GM19452 (cell line): ENCODE results near the gene ZNF418.

Experiments
- ATAC-seq: cut with Tn5 transposase; IDR thresholded peaks from one replicate; pipeline ENCODE4 v1.9.1; 2021; ENCODE audit not compliant: unreplicated experiment

ZNF418 gene

GRCh38 chr19:57934820-57935665, at the start of gene ZNF418:
ZNF418 (minus strand) TSS chr19:57935402; CDS start chr19:57933822, 1,580 bp downstream.
- ATAC-seq: no peak

- ATAC-seq: no peak
These were observed 43.5 kb upstream of the ZNF418 start for GRCh38 chr19:57978586-57979289.

GRCh38 chr19:57974434-57974833, 39.2 kb upstream of the ZNF418 start, which contains the start of gene C19orf18:
C19orf18 (minus strand) TSS chr19:57974534; CDS start chr19:57974432, 102 bp downstream.
- ATAC-seq: no peak

- no peak for ATAC-seq
These were observed 29.6 kb upstream of the ZNF418 start for GRCh38 chr19:57964761-57965160.

GRCh38 chr19:57961785-57962184, 26.6 kb upstream of the ZNF418 start:
- no peak for ATAC-seq

- no peak for ATAC-seq
These were observed 19.8 kb upstream of the ZNF418 start for GRCh38 chr19:57954996-57955395.

GRCh38 chr19:57949702-57950101, 14.5 kb upstream of the ZNF418 start:
- no peak for ATAC-seq

- ATAC-seq: no peak
These were observed 14.1 kb upstream of the ZNF418 start for GRCh38 chr19:57949296-57949695.

- ATAC-seq: peak; percentile 88
These were observed 12.4 kb upstream of the ZNF418 start, which contains the start of gene ZNF256 for GRCh38 chr19:57947419-57948134. ZNF256 (minus strand) TSS chr19:57947706; CDS start chr19:57947474, 232 bp downstream.

GRCh38 chr19:57947088-57947418, 11.9 kb upstream of the ZNF418 start:
- ATAC-seq: no peak

GRCh38 chr19:57946316-57946715, 11.1 kb upstream of the ZNF418 start:
- ATAC-seq: no peak

GRCh38 chr19:57941593-57941992, 6.4 kb upstream of the ZNF418 start:
- ATAC-seq: no peak

GRCh38 chr19:57935731-57936130, 529 bp upstream of the ZNF418 start:
- no peak for ATAC-seq

- no peak for ATAC-seq
These were observed 7.6 kb downstream of the ZNF418 start for GRCh38 chr19:57927587-57927986.

GRCh38 chr19:57916168-57916995, 18.8 kb downstream of the ZNF418 start, which contains the start of gene ZNF417:
ZNF417 (minus strand) TSS chr19:57916592; CDS start chr19:57916411, 181 bp downstream.
- ATAC-seq: peak; percentile 96

- ATAC-seq: no peak
These were observed 20.7 kb downstream of the ZNF418 start for GRCh38 chr19:57914531-57914930.

- no peak for ATAC-seq
These were observed 27.8 kb downstream of the ZNF418 start for GRCh38 chr19:57907394-57907793.

- no peak for ATAC-seq
These were observed 29.9 kb downstream of the ZNF418 start for GRCh38 chr19:57905258-57905657.

GRCh38 chr19:57903618-57904184, 31.5 kb downstream of the ZNF418 start:
- ATAC-seq: no peak

- ATAC-seq: no peak
These were observed 34.9 kb downstream of the ZNF418 start for GRCh38 chr19:57900311-57900710.
